GM18502 (cell line): ENCODE results near the gene MRTFA.

Source experiments
- ATAC-seq: cut with Tn5 transposase; IDR thresholded peaks from one replicate; pipeline ENCODE4 v1.9.1; 2021; ENCODE audit warnings: mild to moderate bottlenecking; ENCODE audit not compliant: unreplicated experiment, poor library complexity

Gene MRTFA

DNA sequence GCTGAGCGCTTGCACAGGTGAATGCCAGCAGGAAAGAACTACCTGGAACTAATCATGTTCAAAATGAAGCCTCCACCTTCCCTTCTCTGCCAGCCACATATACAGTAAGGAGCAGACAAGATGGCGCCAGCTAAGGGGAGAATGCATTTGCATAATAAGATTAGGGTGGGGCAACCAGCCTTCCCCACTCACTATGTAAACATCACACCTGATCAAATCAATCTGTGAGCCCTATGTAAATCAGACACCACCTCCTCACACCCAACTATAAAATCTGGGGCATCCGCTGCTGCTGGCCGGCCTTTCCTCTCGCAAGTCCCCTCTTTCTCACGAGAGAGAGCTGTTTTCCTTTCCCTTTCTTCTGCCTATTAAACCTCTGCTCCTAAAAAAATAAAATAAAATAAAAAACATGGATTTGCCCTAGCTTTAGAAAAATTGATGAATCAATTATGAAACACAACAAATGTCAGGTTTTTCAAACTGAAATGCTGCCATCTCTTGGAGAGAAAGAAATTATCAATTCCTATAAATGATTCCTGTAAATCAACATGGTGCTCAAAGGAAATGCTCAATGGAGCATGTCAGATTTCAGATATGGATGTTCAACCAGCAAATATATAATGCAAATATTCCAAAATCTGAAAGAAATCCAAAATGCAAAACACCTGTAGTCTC is 157.3 kb downstream of the MRTFA start:
- no peak for ATAC-seq

DNA sequence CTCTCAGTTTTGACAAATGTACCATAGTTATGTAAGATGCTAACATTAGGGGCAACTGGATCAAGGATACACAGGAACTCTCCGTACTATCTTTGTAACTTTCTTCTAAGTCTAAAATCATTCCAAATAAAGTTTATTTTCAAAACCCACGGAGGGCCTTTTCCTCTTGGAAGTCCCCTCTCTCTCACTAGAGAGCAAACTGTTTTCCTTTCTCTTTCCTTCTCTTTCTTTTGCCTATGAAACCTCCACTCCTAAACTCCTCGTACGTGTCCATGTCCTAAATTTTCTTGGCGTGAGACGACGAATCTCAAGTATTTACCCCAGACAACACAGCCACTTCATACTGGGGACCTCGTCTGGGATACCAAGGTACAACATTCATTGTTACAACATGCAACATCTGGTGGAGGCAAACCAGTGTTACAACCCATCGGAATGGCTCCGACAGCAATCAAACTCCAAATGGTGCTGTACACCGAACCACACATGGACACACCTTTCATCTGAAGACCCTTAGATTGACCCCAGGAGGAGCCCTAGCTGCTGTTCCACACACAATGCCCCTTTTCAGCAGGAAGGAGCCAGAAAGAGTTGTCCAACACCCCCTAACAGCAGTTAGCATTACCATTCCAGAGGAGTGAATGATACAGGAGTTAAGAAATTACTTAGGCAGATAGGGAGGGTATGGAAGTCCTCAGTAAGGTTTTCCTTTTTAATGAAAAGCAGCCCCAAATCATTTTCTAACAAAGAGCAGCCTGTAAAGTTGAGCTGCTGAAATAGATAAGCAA is 158.0 kb downstream of the MRTFA start:
- ATAC-seq = no peak

DNA sequence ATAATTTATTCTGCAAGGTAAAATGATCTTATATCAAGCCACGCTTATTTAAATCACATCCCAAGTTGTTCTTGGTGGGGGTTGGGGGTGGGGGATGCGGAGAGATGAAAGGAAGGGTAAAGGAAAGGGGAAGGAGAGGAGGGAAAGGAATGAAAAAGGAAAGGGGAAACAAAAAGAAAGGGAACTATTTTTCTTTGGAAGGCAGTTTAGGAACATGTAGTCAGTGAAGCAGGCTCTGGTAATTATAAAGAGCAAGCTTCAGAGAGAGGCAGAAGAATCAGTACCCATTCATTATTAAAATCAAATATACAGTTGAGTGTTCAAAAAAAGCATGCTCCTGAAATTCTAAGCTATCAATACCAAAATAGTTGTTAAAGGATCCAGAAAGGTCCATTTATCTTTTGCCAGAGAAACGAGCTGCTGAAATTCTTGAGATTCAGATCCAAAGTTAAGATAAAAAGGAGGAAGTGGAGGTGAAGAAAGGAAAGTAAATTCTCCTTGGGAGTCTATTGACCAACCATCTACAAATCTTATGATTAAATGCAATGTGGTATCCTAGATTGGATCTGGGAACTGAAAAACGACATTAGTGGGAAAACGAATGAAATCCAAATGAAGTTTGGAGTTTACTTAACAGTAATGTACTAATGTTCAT is 158.7 kb downstream of the MRTFA start:
- ATAC-seq = no peak

DNA sequence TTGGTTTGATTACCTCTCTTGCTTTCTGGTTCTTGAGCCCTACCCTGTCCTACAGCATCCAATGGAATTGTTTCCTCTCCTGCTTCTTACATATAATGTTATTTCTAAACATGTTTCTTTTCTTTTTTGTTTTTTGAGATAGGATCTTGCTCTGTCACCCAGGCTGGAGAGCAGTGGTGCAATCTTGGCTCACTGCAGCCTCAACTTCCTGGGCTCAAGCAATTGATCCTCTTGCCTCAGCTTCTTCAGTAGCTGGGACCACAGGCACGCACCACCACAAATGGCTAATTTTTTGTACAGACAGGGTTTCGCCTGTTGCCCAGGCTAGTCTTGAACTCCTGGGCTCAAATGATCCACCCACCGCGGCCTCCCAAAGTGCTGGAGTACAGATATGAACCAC is 160.2 kb downstream of the MRTFA start:
- no peak for ATAC-seq

DNA sequence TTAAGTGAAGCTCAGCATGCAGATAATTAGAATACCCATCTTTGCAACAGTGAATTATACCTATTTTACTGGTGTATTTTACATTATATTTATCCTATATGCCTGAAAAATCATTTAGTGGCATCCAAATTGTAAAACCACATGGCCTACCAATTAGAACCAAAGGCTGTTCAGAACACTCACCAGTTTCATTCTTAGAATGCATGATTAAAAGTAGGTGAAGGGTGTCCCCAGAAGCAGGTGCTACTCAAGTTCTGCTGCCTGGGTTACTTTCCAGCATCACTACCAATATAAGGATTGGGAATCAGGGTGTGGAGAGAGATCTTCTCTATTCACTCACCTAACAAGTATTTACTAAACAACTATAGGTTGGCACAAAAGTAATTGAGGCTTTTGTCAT is 162.8 kb downstream of the MRTFA start:
- no peak for ATAC-seq

GRCh38 chr22:40472579-40472978 is 163.9 kb downstream of the MRTFA start:
- no peak for ATAC-seq

DNA sequence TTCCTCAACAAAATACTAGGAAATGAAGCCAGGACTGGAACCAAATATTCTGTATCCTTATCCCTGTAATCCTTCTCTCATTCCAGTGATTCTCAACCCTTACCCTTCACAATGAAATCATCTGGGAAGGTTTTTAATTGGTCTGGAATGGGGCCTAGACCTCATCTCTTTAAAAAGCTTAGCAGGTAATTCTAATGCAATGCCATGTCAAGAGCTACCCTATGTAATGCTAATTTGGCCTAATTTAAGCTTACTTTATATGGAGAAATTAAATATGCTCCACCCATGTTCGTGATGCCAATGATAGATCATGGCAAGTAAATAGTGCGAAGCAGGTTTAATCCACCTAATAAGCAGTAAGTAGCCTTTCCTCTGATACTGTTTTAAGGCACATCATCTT is 164.5 kb downstream of the MRTFA start:
- ATAC-seq = no peak

- ATAC-seq = no peak
Measured at GRCh38 chr22:40469181-40469580, 167.3 kb downstream of the MRTFA start.

GRCh38 chr22:40468616-40469015 is 167.9 kb downstream of the MRTFA start:
- no peak for ATAC-seq

DNA sequence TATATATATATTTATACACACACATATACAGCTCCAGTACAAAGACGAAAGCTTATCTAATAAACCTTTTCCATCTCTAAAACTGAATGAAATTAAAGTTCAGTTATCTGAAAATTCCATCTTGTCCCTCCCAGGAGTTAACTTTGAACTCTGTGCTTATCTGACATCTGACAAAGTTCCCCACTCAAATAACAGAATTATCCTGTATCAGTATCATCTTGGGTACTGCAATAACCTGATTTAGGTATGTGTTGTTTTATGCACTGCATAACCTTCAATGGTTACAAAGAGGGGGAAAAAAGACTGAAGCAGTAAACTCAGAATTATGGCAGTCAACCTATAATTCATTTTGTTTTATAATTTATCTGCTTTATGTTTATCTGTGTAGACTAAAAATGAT is 169.5 kb downstream of the MRTFA start:
- ATAC-seq = no peak

DNA sequence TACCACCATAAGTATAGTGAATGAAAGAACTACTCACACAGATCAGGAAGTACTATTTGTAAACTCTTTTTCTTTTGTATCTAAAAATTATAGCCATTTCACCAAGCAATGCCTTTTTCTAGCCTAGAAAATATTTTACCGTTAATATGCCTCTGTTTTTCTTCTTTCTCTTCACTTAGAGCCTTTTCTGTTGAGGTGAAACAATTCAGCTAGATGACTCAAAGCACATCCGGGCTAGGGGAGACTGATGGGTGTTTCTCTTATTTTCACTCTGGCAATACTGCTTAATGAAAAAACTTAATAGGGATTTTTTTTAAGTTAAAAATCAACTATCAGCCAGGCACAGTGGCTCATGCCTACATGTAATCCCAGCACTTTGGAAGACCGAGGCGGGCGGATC is 172.8 kb downstream of the MRTFA start:
- ATAC-seq = no peak

DNA sequence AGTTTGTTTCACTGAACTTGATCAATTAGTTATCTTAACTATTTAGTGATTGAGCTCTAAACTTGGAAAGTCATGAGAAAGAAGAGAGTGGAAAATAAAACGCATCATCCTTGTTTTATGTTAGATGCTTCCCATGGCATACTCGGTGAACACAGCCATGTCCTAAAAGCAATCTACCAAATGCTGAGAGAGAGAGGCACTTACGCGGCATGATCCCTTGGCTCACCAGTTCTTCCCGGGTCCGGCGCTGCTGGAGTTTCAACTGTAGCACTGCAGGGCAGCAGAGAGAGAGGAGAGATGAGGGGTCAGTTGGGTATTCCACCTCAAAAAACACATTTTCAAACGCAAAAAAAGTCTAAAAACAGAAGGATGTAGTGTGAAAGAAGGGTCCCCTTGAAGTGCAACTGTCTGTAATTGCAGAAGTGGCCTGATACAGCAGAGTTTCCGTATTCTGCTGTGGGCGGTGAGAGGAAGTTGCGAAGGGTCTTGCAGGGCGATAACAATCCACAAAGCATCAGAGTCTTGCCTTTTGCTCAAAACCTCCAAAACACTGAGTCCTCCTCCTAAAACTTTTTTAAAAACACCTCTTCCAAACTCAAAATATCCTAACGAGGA is 173.4 kb downstream of the MRTFA start:
- ATAC-seq = peak; percentile 58

- ATAC-seq = no peak
Measured at GRCh38 chr22:40462195-40462984, 174.1 kb downstream of the MRTFA start.

GRCh38 chr22:40453671-40454070 is 182.8 kb downstream of the MRTFA start:
- no peak for ATAC-seq

GRCh38 chr22:40452730-40453487 is 183.6 kb downstream of the MRTFA start:
- no peak for ATAC-seq

- ATAC-seq = no peak
Measured at GRCh38 chr22:40451210-40451609, 185.3 kb downstream of the MRTFA start.

DNA sequence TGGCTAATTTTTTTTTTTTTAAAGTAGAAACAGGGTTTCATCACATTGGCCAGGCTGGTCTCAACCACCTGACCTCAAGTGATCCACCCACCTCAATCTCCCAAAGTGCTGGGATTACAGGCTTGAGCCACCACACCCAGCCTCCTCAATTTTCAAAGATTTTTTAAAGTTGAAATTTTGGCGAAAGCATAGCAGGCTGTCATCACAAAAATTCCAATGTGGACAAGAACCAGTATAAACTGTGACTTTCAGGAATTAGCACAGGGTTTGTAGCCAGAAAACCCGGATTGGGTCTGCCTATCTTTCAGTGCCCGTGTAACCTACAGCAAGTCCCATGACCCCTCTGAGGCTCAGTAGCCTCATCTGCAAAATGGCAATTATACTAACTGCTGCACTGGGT is 185.9 kb downstream of the MRTFA start:
- no peak for ATAC-seq

DNA sequence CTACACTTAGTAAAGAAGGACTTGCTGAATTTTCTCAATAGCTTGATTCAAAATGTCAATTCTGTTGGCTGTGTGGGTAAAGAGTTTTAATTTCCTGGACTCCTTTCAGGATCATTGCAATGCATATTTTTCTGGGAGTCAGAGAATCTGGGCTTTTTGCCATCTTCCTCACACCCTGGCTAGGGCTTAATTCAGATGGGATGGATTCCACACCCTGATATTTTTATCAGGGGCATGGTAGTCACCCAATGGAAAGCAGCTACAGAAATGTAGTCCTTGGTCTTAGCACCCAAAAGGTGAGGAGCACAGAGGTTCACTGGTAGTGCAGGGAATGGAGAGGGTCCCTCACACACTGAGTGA is 186.9 kb downstream of the MRTFA start:
- no peak for ATAC-seq

- ATAC-seq = no peak
Measured at GRCh38 chr22:40446203-40446602, 190.3 kb downstream of the MRTFA start.
